ENCODE measurements around the gene ATRNL1. TPM values are rescaled to one million over a fixed set of nuclear protein-coding genes. Genes with fewer than 3 reads are reported as not detected.

The ATRNL1 gene
- total RNA-seq, 1 experiment from 2014 or later: 1.3 TPM

DNA sequence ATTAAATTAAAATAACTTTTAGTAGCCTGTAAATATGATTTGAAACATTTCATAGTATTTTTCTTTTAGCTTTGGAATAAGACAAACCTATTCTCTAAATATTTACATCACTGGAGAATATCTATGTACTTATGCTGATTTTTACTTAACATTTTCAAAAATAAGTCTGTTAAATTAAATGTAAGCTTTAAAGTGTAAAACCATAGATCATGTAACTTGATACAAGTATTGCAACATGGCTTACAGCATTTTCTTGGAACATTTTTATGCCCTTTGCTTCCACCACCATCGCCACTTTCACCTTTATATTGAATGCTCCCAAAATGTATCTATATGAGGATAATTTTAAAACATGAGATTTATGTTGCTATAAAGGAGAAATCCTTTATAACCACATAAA, 752.8 kb downstream of the ATRNL1 start:
- ATAC-seq: no peak
- Histone ChIP-seq H3K4me3 (replicated peaks in 1 of 2; ENCODE audit: low read depth in 1 of 2, low read length in 2 of 2) (no peak overlapping the region), H3K27me3 (ENCODE audit: insufficient read depth, low read length) (peaks cover 24% of the 10 kb centered on the region; the same call in 1 of the 2 replicates), H3K4me2 (ENCODE audit: low read length) (no peak overlapping the region), H2AFZ (ENCODE audit: low read depth, low read length, poor library complexity, severe bottlenecking) (no peak overlapping the region), H4K20me1 (ENCODE audit: insufficient read depth) (no peaks in the 10 kb centered on the region), H3K9me2 (ENCODE audit: insufficient read depth) (no peaks in the 10 kb centered on the region), H3K79me2 (ENCODE audit: insufficient read depth, low read length) (no peaks in the 10 kb centered on the region), H3K9ac (ENCODE audit: low read length) (no peak overlapping the region), H3K27ac (ENCODE audit: low read depth, low read length) (no peak overlapping the region), H3K4me1 (ENCODE audit: control insufficient read depth in 1 of 2, insufficient read depth in 2 of 2, low read length in 2 of 2) (no peaks in the 10 kb centered on the region), H3K9me3 (ENCODE audit: control insufficient read depth in 1 of 2, insufficient read depth in 1 of 2, low read depth in 1 of 2, low read length in 2 of 2) (no peaks in the 10 kb centered on the region), H3K36me3 (ENCODE audit: control insufficient read depth in 1 of 2, insufficient read depth in 2 of 2, low read length in 2 of 2) (no peaks in the 10 kb centered on the region)
- intact Hi-C loops (cut with micrococcal nuclease): no loop called here
- POLR2A ChIA-PET: no interaction called here
- no peak for DNase-seq (ENCODE audit: low read depth, low spot score)
- TF ChIP-seq, protein P1, sequence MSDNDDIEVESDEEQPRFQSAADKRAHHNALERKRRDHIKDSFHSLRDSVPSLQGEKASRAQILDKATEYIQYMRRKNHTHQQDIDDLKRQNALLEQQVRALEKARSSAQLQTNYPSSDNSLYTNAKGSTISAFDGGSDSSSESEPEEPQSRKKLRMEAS (IDR thresholded peaks at IDR 0.05): no peak
- TF ChIP-seq SRF (IDR thresholded peaks at IDR 0.05; ENCODE audit: low read depth) (no peak), EGR1 (IDR thresholded peaks at IDR 0.05; ENCODE audit: low read depth) (no peak), CBX3 (IDR thresholded peaks at IDR 0.05; ENCODE audit: low read depth) (no peak)
- RAD21 ChIA-PET (ENCODE audit: low non-redundant PET in 1 of 2, low total read pairs in 2 of 2, uncharacterized antibody in 2 of 2, unreplicated experiment in 2 of 2): no interaction called here
- CTCF ChIA-PET: no interaction called here
- no TSS peak for BruUV-seq (replicated peaks)

DNA sequence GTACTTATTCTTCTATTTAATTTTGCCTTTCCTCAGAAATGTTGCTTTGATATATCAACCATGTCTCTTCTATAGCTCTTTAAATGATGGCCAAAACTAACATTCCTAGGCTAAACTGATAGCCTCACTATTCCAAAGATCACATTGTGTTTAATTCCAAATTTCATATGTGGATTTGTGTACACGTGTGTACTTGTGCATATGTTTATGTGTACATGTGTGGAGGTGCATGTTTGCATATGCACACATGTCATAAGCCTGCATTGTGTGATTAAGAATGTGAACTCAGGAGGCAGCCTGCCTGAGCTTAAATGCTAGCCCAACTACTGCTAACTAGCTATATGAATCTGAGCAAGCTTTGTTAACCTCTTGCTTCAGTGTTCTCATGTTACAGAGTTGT, 753.4 kb downstream of the ATRNL1 start:
- H3K9me2 ChIP-seq (ENCODE audit: insufficient read depth): no peaks in the 10 kb centered on the region
- no peak overlapping the region for H3K27ac ChIP-seq (ENCODE audit: low read depth, low read length)
- ChIA-PET POLR2A (no interaction called here), RAD21 (ENCODE audit: low non-redundant PET in 1 of 2, low total read pairs in 2 of 2, uncharacterized antibody in 2 of 2, unreplicated experiment in 2 of 2) (no interaction called here), CTCF (no interaction called here)
- H3K9me3 ChIP-seq (ENCODE audit: control insufficient read depth in 1 of 2, insufficient read depth in 1 of 2, low read depth in 1 of 2, low read length in 2 of 2): no peaks in the 10 kb centered on the region
- H3K36me3 ChIP-seq (ENCODE audit: control insufficient read depth in 1 of 2, insufficient read depth in 2 of 2, low read length in 2 of 2): no peaks in the 10 kb centered on the region
- H2AFZ ChIP-seq (ENCODE audit: low read depth, low read length, poor library complexity, severe bottlenecking): no peak overlapping the region
- no peaks in the 10 kb centered on the region for H4K20me1 ChIP-seq (ENCODE audit: insufficient read depth)
- no peak for ATAC-seq
- no TSS peak for BruUV-seq (replicated peaks)
- DNase-seq (ENCODE audit: low read depth, low spot score): no peak
- H3K79me2 ChIP-seq (ENCODE audit: insufficient read depth, low read length): no peaks in the 10 kb centered on the region
- no peaks in the 10 kb centered on the region for H3K4me1 ChIP-seq (ENCODE audit: control insufficient read depth in 1 of 2, insufficient read depth in 2 of 2, low read length in 2 of 2)
- H3K27me3 ChIP-seq (ENCODE audit: insufficient read depth, low read length): peaks cover 24% of the 10 kb centered on the region; the same call in 1 of the 2 replicates
- TF ChIP-seq, protein P2, sequence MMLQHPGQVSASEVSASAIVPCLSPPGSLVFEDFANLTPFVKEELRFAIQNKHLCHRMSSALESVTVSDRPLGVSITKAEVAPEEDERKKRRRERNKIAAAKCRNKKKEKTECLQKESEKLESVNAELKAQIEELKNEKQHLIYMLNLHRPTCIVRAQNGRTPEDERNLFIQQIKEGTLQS (IDR thresholded peaks at IDR 0.05): no peak
- TF ChIP-seq SRF (IDR thresholded peaks at IDR 0.05; ENCODE audit: low read depth) (no peak), EGR1 (IDR thresholded peaks at IDR 0.05; ENCODE audit: low read depth) (no peak), CBX3 (IDR thresholded peaks at IDR 0.05; ENCODE audit: low read depth) (no peak), SP1 (IDR thresholded peaks at IDR 0.05; ENCODE audit: low read depth) (no peak), CEBPB (IDR thresholded peaks at IDR 0.05; ENCODE audit: low read depth) (no peak), SIN3A (IDR thresholded peaks at IDR 0.05; ENCODE audit: low read depth) (no peak), YY1 (IDR thresholded peaks at IDR 0.05; ENCODE audit: extremely low read depth, insufficient replicate concordance, low read depth, low read length) (no peak), POLR2AphosphoS5 (IDR thresholded peaks at IDR 0.05; ENCODE audit: low read depth, low read length) (no peak)
- TF ChIP-seq, protein P3, sequence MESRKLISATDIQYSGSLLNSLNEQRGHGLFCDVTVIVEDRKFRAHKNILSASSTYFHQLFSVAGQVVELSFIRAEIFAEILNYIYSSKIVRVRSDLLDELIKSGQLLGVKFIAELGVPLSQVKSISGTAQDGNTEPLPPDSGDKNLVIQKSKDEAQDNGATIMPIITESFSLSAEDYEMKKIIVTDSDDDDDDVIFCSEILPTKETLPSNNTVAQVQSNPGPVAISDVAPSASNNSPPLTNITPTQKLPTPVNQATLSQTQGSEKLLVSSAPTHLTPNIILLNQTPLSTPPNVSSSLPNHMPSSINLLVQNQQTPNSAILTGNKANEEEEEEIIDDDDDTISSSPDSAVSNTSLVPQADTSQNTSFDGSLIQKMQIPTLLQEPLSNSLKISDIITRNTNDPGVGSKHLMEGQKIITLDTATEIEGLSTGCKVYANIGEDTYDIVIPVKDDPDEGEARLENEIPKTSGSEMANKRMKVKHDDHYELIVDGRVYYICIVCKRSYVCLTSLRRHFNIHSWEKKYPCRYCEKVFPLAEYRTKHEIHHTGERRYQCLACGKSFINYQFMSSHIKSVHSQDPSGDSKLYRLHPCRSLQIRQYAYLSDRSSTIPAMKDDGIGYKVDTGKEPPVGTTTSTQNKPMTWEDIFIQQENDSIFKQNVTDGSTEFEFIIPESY (IDR thresholded peaks at IDR 0.05; ENCODE audit: extremely low read depth, insufficient replicate concordance, low read length): no peak
- TF ChIP-seq, protein P1 (IDR thresholded peaks at IDR 0.05): no peak
- TF ChIP-seq, protein P4, sequence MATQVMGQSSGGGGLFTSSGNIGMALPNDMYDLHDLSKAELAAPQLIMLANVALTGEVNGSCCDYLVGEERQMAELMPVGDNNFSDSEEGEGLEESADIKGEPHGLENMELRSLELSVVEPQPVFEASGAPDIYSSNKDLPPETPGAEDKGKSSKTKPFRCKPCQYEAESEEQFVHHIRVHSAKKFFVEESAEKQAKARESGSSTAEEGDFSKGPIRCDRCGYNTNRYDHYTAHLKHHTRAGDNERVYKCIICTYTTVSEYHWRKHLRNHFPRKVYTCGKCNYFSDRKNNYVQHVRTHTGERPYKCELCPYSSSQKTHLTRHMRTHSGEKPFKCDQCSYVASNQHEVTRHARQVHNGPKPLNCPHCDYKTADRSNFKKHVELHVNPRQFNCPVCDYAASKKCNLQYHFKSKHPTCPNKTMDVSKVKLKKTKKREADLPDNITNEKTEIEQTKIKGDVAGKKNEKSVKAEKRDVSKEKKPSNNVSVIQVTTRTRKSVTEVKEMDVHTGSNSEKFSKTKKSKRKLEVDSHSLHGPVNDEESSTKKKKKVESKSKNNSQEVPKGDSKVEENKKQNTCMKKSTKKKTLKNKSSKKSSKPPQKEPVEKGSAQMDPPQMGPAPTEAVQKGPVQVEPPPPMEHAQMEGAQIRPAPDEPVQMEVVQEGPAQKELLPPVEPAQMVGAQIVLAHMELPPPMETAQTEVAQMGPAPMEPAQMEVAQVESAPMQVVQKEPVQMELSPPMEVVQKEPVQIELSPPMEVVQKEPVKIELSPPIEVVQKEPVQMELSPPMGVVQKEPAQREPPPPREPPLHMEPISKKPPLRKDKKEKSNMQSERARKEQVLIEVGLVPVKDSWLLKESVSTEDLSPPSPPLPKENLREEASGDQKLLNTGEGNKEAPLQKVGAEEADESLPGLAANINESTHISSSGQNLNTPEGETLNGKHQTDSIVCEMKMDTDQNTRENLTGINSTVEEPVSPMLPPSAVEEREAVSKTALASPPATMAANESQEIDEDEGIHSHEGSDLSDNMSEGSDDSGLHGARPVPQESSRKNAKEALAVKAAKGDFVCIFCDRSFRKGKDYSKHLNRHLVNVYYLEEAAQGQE (IDR thresholded peaks at IDR 0.05; ENCODE audit: low read depth): no peak
- intact Hi-C loops (cut with micrococcal nuclease): no loop called here
- H3K4me3 ChIP-seq (replicated peaks in 1 of 2; ENCODE audit: low read depth in 1 of 2, low read length in 2 of 2): no peak overlapping the region
- no peak overlapping the region for H3K9ac ChIP-seq (ENCODE audit: low read length)
- no peak overlapping the region for H3K4me2 ChIP-seq (ENCODE audit: low read length)
